SJSA1 (cell line): ENCODE measurements around the gene SIPA1L3. TPM values are rescaled to one million over a fixed set of nuclear protein-coding genes. Genes with fewer than 3 reads are reported as not detected.

Source experiments
- DNase-seq, 2 experiments: peaks; one replicate each; pipeline ENCODE4 v3.0.0-alpha.2; 2015 to 2020; ENCODE audit warnings: low spot score in 2 of 2, low read depth in 1 of 2
- H3K27ac ChIP-seq: fragments of 250-450 bp; sonication (Bioruptor Pico); 2 replicates; pipeline ENCODE4 v1.5.1; 2020; ENCODE audit warnings: mild to moderate bottlenecking, moderate library complexity
- H3K27me3 ChIP-seq: fragments of 250-450 bp; sonication (Bioruptor Pico); replicated peaks from 2 replicates; pipeline ENCODE4 v1.5.1; 2020; ENCODE audit warnings: mild to moderate bottlenecking, moderate library complexity
- H3K36me3 ChIP-seq: fragments of 250-450 bp; sonication (Bioruptor Pico); 2 replicates; pipeline ENCODE4 v1.5.1; 2020; ENCODE audit warnings: mild to moderate bottlenecking
- H3K4me1 ChIP-seq: fragments of 250-450 bp; sonication (Bioruptor Pico); replicated peaks from 2 replicates; pipeline ENCODE4 v1.6.1; 2021; ENCODE audit warnings: mild to moderate bottlenecking
- H3K4me3 ChIP-seq: fragments of 250-450 bp; sonication (Bioruptor Pico); 2 replicates; pipeline ENCODE4 v1.5.1; 2020; ENCODE audit warnings: mild to moderate bottlenecking
- H3K9me3 ChIP-seq: fragments of 250-450 bp; sonication (Bioruptor Pico); replicated peaks from 2 replicates; pipeline ENCODE4 v1.5.1; 2020; ENCODE audit warnings: mild to moderate bottlenecking
- total RNA-seq: library from RNA; depleted of rRNA; stranded (reverse); fragments of >200 nt; shearing (Covaris generic); gene quantifications from 2 replicates; pipeline ENCODE4 v1.2.3, GENCODE V29; 2014

SIPA1L3 gene
- total RNA-seq, 1 experiment from 2014 or later, result 9.3 TPM

- H3K27ac ChIP-seq, result no peak overlapping the region
- no peak overlapping the region for H3K4me3 ChIP-seq
- H3K4me1 ChIP-seq, result peaks cover 19% of the 10 kb centered on the region
- no peak for DNase-seq
- no peaks in the 10 kb centered on the region for H3K27me3 ChIP-seq
- H3K36me3 ChIP-seq, result peaks cover 4% of the 10 kb centered on the region; the same call in 1 of the 2 replicates
- H3K9me3 ChIP-seq, result no peaks in the 10 kb centered on the region
These were observed 85.8 kb downstream of the SIPA1L3 start for GRCh38 chr19:37992761-37993160.

GRCh38 chr19:37994823-37995130 lies 87.8 kb downstream of the SIPA1L3 start:
- DNase-seq, result no peak
- H3K4me3 ChIP-seq, result no peak overlapping the region
- H3K27ac ChIP-seq, result no peak overlapping the region
- no peaks in the 10 kb centered on the region for H3K27me3 ChIP-seq
- H3K4me1 ChIP-seq, result peaks cover 27% of the 10 kb centered on the region
- H3K36me3 ChIP-seq, result no peaks in the 10 kb centered on the region
- no peaks in the 10 kb centered on the region for H3K9me3 ChIP-seq

GRCh38 chr19:37995346-37995745 lies 88.3 kb downstream of the SIPA1L3 start:
- Histone ChIP-seq H3K9me3 (no peaks in the 10 kb centered on the region), H3K4me3 (no peak overlapping the region), H3K27me3 (no peaks in the 10 kb centered on the region), H3K4me1 (peaks cover 33% of the 10 kb centered on the region), H3K27ac (no peak overlapping the region), H3K36me3 (no peaks in the 10 kb centered on the region)
- no peak for DNase-seq

DNA sequence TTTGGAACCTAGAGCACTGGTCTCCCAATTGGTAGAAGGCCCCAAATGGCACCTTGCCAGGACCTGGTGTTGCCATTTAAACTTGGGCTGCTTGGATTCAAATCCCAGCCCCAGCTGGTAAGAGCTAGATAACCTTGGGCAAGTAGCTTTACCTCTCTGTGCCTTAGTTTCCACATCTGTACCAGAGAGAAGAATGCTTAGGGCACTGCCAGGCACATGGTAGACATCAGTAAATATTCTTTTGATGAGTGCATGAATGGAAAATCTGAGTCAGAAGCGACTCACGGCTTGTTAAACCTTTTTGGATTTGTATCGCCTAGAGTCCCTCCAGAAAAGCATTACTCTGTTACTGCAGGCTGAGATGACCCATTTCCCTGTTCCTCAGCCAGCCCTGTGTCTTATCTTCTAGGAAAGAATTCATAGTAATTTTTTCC lies 90.9 kb downstream of the SIPA1L3 start:
- DNase-seq, result peak; percentile 64 to 77
- peaks cover 38% of the 10 kb centered on the region for H3K4me1 ChIP-seq

GRCh38 chr19:37998801-37999308 lies 91.8 kb downstream of the SIPA1L3 start:
- no peak overlapping the region for H3K4me3 ChIP-seq
- no peak for DNase-seq
- peak overlapping the region; percentile 94 for H3K27ac ChIP-seq
- H3K9me3 ChIP-seq, result no peaks in the 10 kb centered on the region
- peaks cover 48% of the 10 kb centered on the region for H3K4me1 ChIP-seq
- H3K27me3 ChIP-seq, result no peaks in the 10 kb centered on the region
- no peaks in the 10 kb centered on the region for H3K36me3 ChIP-seq

More for the DNA sequence above, 90.9 kb downstream of the SIPA1L3 start:
- H3K4me3 ChIP-seq, result no peak overlapping the region
- H3K36me3 ChIP-seq, result no peaks in the 10 kb centered on the region
- no peaks in the 10 kb centered on the region for H3K9me3 ChIP-seq
- peak overlapping the region; percentile 94 for H3K27ac ChIP-seq
- H3K27me3 ChIP-seq, result no peaks in the 10 kb centered on the region

DNA sequence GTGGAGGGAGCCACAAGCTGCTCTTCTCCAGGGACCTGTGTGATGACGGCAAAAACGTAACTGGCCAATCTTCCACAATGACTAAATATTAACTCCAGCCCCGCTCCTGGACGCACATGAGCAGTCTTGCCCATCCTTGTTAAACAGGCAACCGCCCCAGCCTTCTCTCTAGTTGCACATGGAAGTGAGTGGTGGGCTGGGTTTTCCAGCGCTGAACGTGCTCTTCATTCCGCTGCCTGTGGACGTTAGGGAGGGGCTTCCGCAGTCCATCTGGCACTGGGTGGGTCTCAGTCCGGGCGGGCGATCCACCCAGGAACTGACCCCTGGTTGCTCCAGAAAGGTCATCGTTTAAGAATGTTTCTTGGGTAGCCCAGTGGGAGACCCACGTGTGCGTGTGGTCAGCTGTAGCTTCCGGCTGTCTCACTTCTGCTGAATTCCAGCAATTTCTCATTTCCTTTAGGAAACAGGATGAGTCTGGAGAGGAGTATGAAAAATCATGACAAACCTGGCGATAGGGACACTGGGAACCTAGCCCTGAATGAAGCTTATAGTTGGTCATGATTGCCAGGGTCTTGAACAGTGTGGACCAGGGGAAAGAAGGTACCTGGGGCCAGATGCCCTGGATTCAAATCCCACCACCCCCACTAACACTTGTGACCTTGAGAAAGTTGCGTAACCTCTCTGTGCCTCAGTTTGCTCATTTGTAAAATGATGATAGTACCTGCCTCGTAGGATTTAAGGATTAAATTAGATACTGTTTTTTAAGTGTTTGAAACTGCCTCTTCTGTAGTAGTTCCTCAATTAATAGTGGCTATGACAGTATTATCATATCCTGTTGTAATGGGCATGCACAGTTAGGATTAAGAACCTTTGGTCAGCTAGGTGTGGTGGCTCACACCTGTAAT lies 92.6 kb downstream of the SIPA1L3 start:
- H3K27me3 ChIP-seq, result no peaks in the 10 kb centered on the region
- H3K9me3 ChIP-seq, result no peaks in the 10 kb centered on the region
- H3K4me3 ChIP-seq, result no peak overlapping the region
- peak; percentile 96 to 97 for DNase-seq
- peaks cover 55% of the 10 kb centered on the region for H3K4me1 ChIP-seq
- no peaks in the 10 kb centered on the region for H3K36me3 ChIP-seq
- H3K27ac ChIP-seq, result peak overlapping the region; percentile 94

GRCh38 chr19:38001158-38001781 lies 94.3 kb downstream of the SIPA1L3 start:
- Histone ChIP-seq H3K4me3 (no peak overlapping the region), H3K4me1 (peaks cover 66% of the 10 kb centered on the region), H3K36me3 (no peaks in the 10 kb centered on the region), H3K9me3 (no peaks in the 10 kb centered on the region), H3K27me3 (no peaks in the 10 kb centered on the region), H3K27ac (no peak overlapping the region; the same call in 1 of the 2 replicates)
- no peak for DNase-seq

GRCh38 chr19:38003438-38004185 lies 96.6 kb downstream of the SIPA1L3 start:
- peak; percentile 93 to 94 for DNase-seq
- Histone ChIP-seq H3K9me3 (no peaks in the 10 kb centered on the region), H3K36me3 (no peaks in the 10 kb centered on the region), H3K27ac (peak overlapping the region; percentile 92), H3K27me3 (no peaks in the 10 kb centered on the region), H3K4me3 (peak overlapping the region; percentile 26), H3K4me1 (peaks cover 49% of the 10 kb centered on the region)

GRCh38 chr19:38004186-38004520 lies 97.1 kb downstream of the SIPA1L3 start:
- Histone ChIP-seq H3K4me3 (peak overlapping the region; percentile 26), H3K4me1 (peaks cover 43% of the 10 kb centered on the region), H3K9me3 (no peaks in the 10 kb centered on the region), H3K27me3 (no peaks in the 10 kb centered on the region), H3K27ac (peak overlapping the region; percentile 92), H3K36me3 (no peaks in the 10 kb centered on the region)
- DNase-seq, result no peak

DNA sequence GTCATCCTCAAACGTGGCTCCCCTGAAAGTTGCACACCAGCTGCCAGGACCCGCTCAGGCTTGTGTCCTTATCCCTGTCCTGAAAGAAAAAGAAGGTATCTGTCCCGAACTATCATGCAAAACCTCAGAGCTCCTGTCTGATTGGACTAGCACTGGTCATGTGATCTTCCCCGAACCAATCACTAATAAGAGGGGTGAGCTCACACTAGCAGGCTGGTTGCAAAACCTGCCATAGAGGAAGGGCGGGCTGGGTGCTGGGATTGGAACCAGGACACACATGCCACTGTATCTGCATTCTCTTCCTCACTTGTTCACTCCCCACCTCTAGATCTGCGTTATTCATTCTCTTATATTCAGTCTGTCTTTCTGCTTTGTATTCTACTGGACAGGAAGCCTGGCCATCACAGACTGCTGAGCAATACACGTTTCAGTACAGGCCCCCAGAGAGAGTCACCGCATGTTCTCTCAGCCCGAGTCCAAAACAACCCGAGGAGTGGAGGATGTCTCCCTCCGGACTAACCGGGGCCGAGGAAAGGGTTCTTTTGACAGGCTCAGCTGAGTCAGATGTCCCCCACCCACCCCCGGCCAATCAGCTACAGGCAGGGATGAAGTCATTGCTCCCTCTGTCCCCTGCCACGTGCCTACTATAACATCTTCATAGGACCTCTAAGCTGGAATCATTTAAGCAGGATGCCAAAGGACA lies 97.7 kb downstream of the SIPA1L3 start:
- Histone ChIP-seq H3K9me3 (no peaks in the 10 kb centered on the region), H3K27ac (peak overlapping the region; percentile 92), H3K36me3 (no peaks in the 10 kb centered on the region), H3K27me3 (no peaks in the 10 kb centered on the region), H3K4me3 (peak overlapping the region; percentile 26), H3K4me1 (peaks cover 39% of the 10 kb centered on the region)
- peak; percentile 90 to 94 for DNase-seq

DNA sequence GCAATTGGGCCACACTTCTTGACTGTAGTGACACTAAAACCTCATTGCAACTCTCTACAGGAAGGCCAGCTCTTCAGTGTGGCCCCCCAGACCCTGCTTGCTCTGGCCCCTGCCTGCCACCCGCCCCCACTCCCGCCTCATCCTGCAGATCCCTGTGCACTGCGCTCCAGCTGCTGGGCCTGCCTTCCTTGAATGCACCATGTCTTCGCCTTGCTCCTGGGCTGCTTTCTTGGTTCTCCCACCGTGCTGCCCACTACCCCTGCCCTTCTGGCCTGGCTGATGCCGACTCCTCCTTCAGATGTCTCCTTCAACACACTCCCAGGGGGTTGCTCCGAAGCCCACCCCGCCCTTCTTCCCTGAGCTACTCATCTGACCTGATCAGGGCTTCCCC lies 98.2 kb downstream of the SIPA1L3 start:
- Histone ChIP-seq H3K27me3 (no peaks in the 10 kb centered on the region), H3K4me1 (peaks cover 34% of the 10 kb centered on the region), H3K9me3 (no peaks in the 10 kb centered on the region), H3K4me3 (no peak overlapping the region), H3K36me3 (no peaks in the 10 kb centered on the region), H3K27ac (peak overlapping the region; percentile 92)
- no peak for DNase-seq

DNA sequence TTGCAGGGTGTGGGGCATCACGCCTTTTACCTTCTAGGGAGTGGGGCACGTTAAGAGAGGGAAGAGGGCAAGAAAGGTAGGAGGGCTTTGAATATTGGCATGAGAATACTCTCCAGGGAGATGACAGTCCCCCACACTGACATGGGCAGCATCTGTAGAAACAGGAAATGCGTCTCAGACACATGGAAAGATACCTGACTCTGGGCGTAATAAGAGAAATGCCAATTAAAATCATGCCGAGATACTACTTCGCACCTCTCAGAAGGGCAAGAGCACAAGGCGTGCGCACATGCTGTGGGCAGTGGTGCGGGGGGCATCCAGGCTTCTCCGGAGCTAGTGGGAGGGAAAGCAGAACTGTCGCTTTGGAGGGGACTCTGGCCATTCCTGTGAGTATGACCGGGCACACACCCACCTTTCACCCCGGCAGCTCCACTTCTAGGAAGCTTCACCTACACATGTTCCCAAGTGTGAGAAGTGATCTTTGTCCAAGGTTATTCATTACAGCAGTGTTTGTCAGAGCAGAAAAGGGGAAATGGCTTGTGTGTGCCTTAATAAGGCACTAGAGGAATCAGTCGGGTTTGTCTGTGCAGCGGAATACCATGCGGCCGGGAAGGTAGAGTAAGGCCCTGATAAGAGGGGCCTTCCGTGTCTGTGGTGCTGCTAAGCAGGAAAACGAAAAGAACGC lies 99.5 kb downstream of the SIPA1L3 start:
- H3K4me1 ChIP-seq, result peaks cover 30% of the 10 kb centered on the region
- no peak overlapping the region for H3K4me3 ChIP-seq
- H3K9me3 ChIP-seq, result no peaks in the 10 kb centered on the region
- no peak overlapping the region for H3K27ac ChIP-seq
- no peaks in the 10 kb centered on the region for H3K27me3 ChIP-seq
- peaks cover 5% of the 10 kb centered on the region; the same call in 1 of the 2 replicates for H3K36me3 ChIP-seq
- no peak for DNase-seq
